GM23338 (cell line): Measurements from ENCODE around the gene CCAR1. TPM values are rescaled to one million over a fixed set of nuclear protein-coding genes. Genes with fewer than 3 reads are reported as not detected.
A peak's percentile ranks its signal among the peaks of the same experiment; 100 is the strongest.

Experiments used
- ATAC-seq: fragments of 200-7000 bp; cut with Tn5 transposase; 3 replicates; pipeline ENCODE4 v1.9.1; 2020
- DNase-seq: peaks from one replicate; pipeline ENCODE4 v3.0.0-alpha.2; 2015; ENCODE audit warnings: low spot score
- H2AFZ ChIP-seq: fragments of 200-600 bp; sonication (generic); 2 replicates; pipeline ENCODE4 v1.8.0; 2016; ENCODE audit warnings: antibody characterized with exemption, mild to moderate bottlenecking, moderate library complexity
- H3F3A ChIP-seq: fragments of 200-600 bp; sonication (generic); replicated peaks from 2 replicates; pipeline ENCODE4 v1.8.0; 2017; ENCODE audit warnings: antibody characterized with exemption, mixed run types, low read depth
- H3K27ac ChIP-seq: fragments of 200-600 bp; sonication (generic); 2 replicates; pipeline ENCODE4 v1.6.1; 2016; ENCODE audit warnings: low read depth
- H3K27me3 ChIP-seq: fragments of 200-600 bp; sonication (generic); 2 replicates; pipeline ENCODE4 v1.8.0; 2016; ENCODE audit warnings: mild to moderate bottlenecking, mixed run types, moderate library complexity; ENCODE audit not compliant: insufficient read depth
- H3K36me3 ChIP-seq: fragments of 200-600 bp; sonication (generic); 2 replicates; pipeline ENCODE4 v1.8.0; 2016; ENCODE audit warnings: mild to moderate bottlenecking; ENCODE audit not compliant: insufficient read depth
- H3K4me1 ChIP-seq: fragments of 200-600 bp; sonication (generic); 2 replicates; pipeline ENCODE4 v1.8.0; 2016; ENCODE audit warnings: mild to moderate bottlenecking, moderate library complexity; ENCODE audit not compliant: insufficient read depth
- H3K4me2 ChIP-seq: fragments of 200-600 bp; sonication (generic); 2 replicates; pipeline ENCODE4 v1.7.1; 2017; ENCODE audit warnings: mixed run types
- H3K4me3 ChIP-seq: fragments of 200-600 bp; sonication (generic); 2 replicates; pipeline ENCODE4 v1.6.1; 2016; ENCODE audit warnings: mixed run types
- H3K79me2 ChIP-seq: fragments of 200-600 bp; sonication (generic); replicated peaks from 2 replicates; pipeline ENCODE4 v1.8.0; 2017; ENCODE audit warnings: mild to moderate bottlenecking; ENCODE audit not compliant: insufficient read depth
- H3K9me2 ChIP-seq: fragments of 200-600 bp; sonication (generic); 2 replicates; pipeline ENCODE4 v1.8.0; 2017; ENCODE audit not compliant: insufficient read depth
- H4K20me1 ChIP-seq: fragments of 200-600 bp; sonication (generic); replicated peaks from 2 replicates; pipeline ENCODE4 v1.8.0; 2017; ENCODE audit warnings: mild to moderate bottlenecking; ENCODE audit not compliant: insufficient read depth
- H3K27ac Mint-ChIP-seq: 2 replicates; pipeline ENCODE4 v1.8.0; 2020; ENCODE audit warnings: inconsistent platforms, mild to moderate bottlenecking, moderate library complexity, mixed read lengths
- H3K27me3 Mint-ChIP-seq: 3 replicates; pipeline ENCODE4 v1.8.0; 2022; ENCODE audit warnings: low read depth, mild to moderate bottlenecking, moderate library complexity, mixed read lengths, inconsistent platforms; ENCODE audit not compliant: insufficient read depth, poor library complexity
- H3K36me3 Mint-ChIP-seq: 3 replicates; pipeline ENCODE4 v1.8.0; 2021; ENCODE audit warnings: low read depth, mild to moderate bottlenecking, inconsistent platforms, moderate library complexity, mixed read lengths
- H3K4me1 Mint-ChIP-seq: 3 replicates; pipeline ENCODE4 v1.8.0; 2020; ENCODE audit warnings: mild to moderate bottlenecking, inconsistent platforms, mixed read lengths
- H3K4me3 Mint-ChIP-seq: 3 replicates; pipeline ENCODE4 v1.8.0; 2021; ENCODE audit warnings: moderate library complexity, mild to moderate bottlenecking, inconsistent platforms, mixed read lengths
- H3K9me3 Mint-ChIP-seq: 3 replicates; pipeline ENCODE4 v1.8.0; 2020; ENCODE audit warnings: moderate library complexity, mild to moderate bottlenecking, inconsistent platforms, mixed read lengths
- CREB1 ChIP-seq: fragments of 250-450 bp; sonication (Bioruptor Pico); IDR thresholded peaks from 2 replicates; pipeline ENCODE4 v1.5.0; 2020; ENCODE audit warnings: low read depth, mild to moderate bottlenecking, moderate library complexity
- CTCF ChIP-seq, 2 experiments: fragments of 200-600 bp in 1 of 2; sonication (generic) in 1 of 2; conservative IDR thresholded peaks; 2 replicates each; pipeline versions ENCODE4 v1.5.1 to v1.6.1; 2016 to 2017; ENCODE audit warnings: antibody characterized with exemption in 2 of 2, low read depth in 2 of 2, mild to moderate bottlenecking in 2 of 2, moderate library complexity in 1 of 2
- ETS1 ChIP-seq: IDR thresholded peaks from 2 replicates; pipeline ENCODE4 v1.6.1; 2016; ENCODE audit warnings: antibody characterized with exemption
- EZH2 ChIP-seq: fragments of 200-600 bp; sonication (generic); IDR thresholded peaks from one replicate; pipeline ENCODE4 v1.8.0; 2017; ENCODE audit warnings: antibody characterized with exemption, mild to moderate bottlenecking, low read depth; ENCODE audit not compliant: unreplicated experiment
- EZH2phosphoT487 ChIP-seq: fragments of 200-600 bp; sonication (generic); IDR thresholded peaks from one replicate; pipeline ENCODE4 v1.8.1; 2018; ENCODE audit warnings: antibody characterized with exemption; ENCODE audit not compliant: unreplicated experiment
- JUNB ChIP-seq: IDR thresholded peaks from one replicate; pipeline ENCODE4 v1.6.1; 2016; ENCODE audit warnings: antibody characterized with exemption; ENCODE audit not compliant: unreplicated experiment
- POLR2AphosphoS5 ChIP-seq: IDR thresholded peaks from 2 replicates; pipeline ENCODE4 v1.6.1; 2016; ENCODE audit warnings: antibody characterized with exemption, low read depth
- REST ChIP-seq: IDR thresholded peaks from one replicate; pipeline ENCODE4 v1.6.1; 2018; ENCODE audit warnings: antibody characterized with exemption; ENCODE audit not compliant: unreplicated experiment
- STAT1 ChIP-seq: IDR thresholded peaks from one replicate; pipeline ENCODE4 v1.6.1; 2016; ENCODE audit warnings: antibody characterized with exemption; ENCODE audit not compliant: unreplicated experiment
- ZNF114 ChIP-seq: fragments of 250-450 bp; sonication (Bioruptor Pico); IDR thresholded peaks from 2 replicates; pipeline ENCODE4 v1.5.0; 2020; ENCODE audit warnings: mild to moderate bottlenecking, moderate library complexity
- ZNF331 ChIP-seq: fragments of 250-450 bp; sonication (Bioruptor Pico); IDR thresholded peaks from 2 replicates; pipeline ENCODE4 v1.5.0; 2020; ENCODE audit warnings: low read depth, mild to moderate bottlenecking, moderate library complexity
- ZNF462 ChIP-seq: fragments of 250-450 bp; sonication (Bioruptor Pico); IDR thresholded peaks from 2 replicates; pipeline ENCODE4 v1.5.0; 2020; ENCODE audit warnings: mild to moderate bottlenecking, moderate library complexity
- polyA plus RNA-seq: library from polyadenylated mRNA; unstranded; fragments of >200 nt; fragmentation: Nextera tagmentation; extraction: Ambion mirVana; gene quantifications from 2 replicates; pipeline ENCODE4 v1.2.1, GENCODE V29; 2016
- total RNA-seq: library from RNA; depleted of rRNA; stranded (reverse); fragments of >200 nt; shearing (Covaris generic); gene quantifications from 2 replicates; pipeline ENCODE4 v1.2.3, GENCODE V29; 2014

CCAR1 gene
- total and polyA plus RNA-seq, 2 experiments from 2014 or later, result 118 to 121 TPM

GRCh38 chr10:68829952-68830351 is 108.9 kb downstream of the CCAR1 start (continued):
- TF ChIP-seq ZNF462 (no peak), ZNF331 (CRISPR knock-in tag) (no peak)

GRCh38 chr10:68831961-68832455 is 111.0 kb downstream of the CCAR1 start:
- Histone ChIP-seq H3K4me2 (no peak overlapping the region), H3K4me3 (no peak overlapping the region), H3K79me2 (no peaks in the 10 kb centered on the region), H3K27ac (no peak overlapping the region), H3K9me2 (no peaks in the 10 kb centered on the region), H3K36me3 (no peaks in the 10 kb centered on the region), H4K20me1 (no peaks in the 10 kb centered on the region), H3K27me3 (peaks cover 25% of the 10 kb centered on the region), H2AFZ (no peak overlapping the region), H3K4me1 (no peaks in the 10 kb centered on the region), H3F3A (peaks cover 8% of the 10 kb centered on the region; the same call in 1 of the 2 replicates)
- Mint-ChIP-seq H3K4me1 (peaks cover 4% of the 10 kb centered on the region; the same call in 2 of the 3 replicates), H3K27me3 (peaks cover 11% of the 10 kb centered on the region), H3K9me3 (no peaks in the 10 kb centered on the region; the same call in 2 of the 3 replicates), H3K27ac (no peak overlapping the region), H3K4me3 (no peak overlapping the region), H3K36me3 (no peaks in the 10 kb centered on the region; the same call in 2 of the 3 replicates)
- ATAC-seq (no peak), DNase-seq (peak; percentile 19)
- TF ChIP-seq STAT1, result no peak
- no peak for TF ChIP-seq ZNF114
- no peak for TF ChIP-seq ZNF331 (CRISPR knock-in tag)
- no peak for TF ChIP-seq REST
- TF ChIP-seq CTCF (conservative IDR thresholded peaks at IDR 0.05; ENCODE audit: low read depth in 2 of 2), result no peak
- TF ChIP-seq EZH2, result no peak
- TF ChIP-seq CREB1 (CRISPR knock-in tag), result no peak
- no peak for TF ChIP-seq EZH2phosphoT487
- no peak for TF ChIP-seq ETS1
- no peak for TF ChIP-seq JUNB
- no peak for TF ChIP-seq POLR2AphosphoS5
